ENCODE results near the gene KLHL5.

DNA sequence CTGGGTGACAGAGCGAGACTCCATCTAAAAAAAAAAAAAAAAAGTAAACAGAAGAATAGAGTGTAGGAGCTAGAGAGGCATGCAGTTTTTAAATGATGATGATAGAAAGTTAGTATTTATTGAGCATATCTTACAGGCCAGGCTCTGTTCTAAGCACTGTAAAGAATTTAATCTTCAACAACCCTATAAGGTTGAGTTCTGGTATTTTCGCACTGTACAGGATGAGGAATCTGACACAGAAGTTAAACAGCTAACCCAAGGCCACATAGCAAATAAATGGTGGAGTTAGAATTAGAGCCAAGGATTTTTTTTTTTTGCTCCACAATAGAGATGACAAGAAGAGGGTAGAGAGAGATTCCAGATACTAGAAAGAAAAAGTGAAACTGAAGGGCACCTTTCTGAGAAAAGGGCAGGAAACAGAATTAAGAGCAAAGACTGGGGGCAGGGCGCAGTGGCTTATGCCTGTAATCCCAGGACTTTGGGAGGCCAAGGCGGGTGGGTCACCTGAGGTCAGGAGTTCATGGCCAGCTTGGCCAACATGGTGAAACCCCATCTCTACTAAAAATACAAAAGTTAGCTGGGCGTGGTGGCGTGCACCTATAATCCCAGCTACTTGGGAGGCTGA, 56.1 kb downstream of the KLHL5 start:
- TF ChIP-seq, protein P1, sequence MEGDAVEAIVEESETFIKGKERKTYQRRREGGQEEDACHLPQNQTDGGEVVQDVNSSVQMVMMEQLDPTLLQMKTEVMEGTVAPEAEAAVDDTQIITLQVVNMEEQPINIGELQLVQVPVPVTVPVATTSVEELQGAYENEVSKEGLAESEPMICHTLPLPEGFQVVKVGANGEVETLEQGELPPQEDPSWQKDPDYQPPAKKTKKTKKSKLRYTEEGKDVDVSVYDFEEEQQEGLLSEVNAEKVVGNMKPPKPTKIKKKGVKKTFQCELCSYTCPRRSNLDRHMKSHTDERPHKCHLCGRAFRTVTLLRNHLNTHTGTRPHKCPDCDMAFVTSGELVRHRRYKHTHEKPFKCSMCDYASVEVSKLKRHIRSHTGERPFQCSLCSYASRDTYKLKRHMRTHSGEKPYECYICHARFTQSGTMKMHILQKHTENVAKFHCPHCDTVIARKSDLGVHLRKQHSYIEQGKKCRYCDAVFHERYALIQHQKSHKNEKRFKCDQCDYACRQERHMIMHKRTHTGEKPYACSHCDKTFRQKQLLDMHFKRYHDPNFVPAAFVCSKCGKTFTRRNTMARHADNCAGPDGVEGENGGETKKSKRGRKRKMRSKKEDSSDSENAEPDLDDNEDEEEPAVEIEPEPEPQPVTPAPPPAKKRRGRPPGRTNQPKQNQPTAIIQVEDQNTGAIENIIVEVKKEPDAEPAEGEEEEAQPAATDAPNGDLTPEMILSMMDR (IDR thresholded peaks at IDR 0.05) = no peak
- no peak for TF ChIP-seq EZH2phosphoT487 (IDR thresholded peaks at IDR 0.05)

Measured in neural progenitor cell (in vitro differentiated cells).